H9 (cell line): ENCODE data around the gene IBA57. TPM values are rescaled to one million over a fixed set of nuclear protein-coding genes. Genes with fewer than 3 reads are reported as not detected.

Experiments used
- DNase-seq: peaks from one replicate; pipeline ENCODE4 v3.0.0-alpha.2; 2017
- H2AFZ ChIP-seq: one replicate; pipeline ENCODE4 v1.6.1; 2013; ENCODE audit warnings: mild to moderate bottlenecking, low read length, control low read depth, moderate library complexity
- H2AK5ac ChIP-seq: 2 replicates; pipeline ENCODE4 v1.6.1; 2013; ENCODE audit warnings: low read length, control low read depth, mixed read lengths; ENCODE audit not compliant: insufficient read length
- H2BK120ac ChIP-seq: one replicate; pipeline ENCODE4 v1.6.1; 2013; ENCODE audit warnings: low read depth, mild to moderate bottlenecking, low read length, control low read depth, inconsistent platforms; ENCODE audit not compliant: poor library complexity, severe bottlenecking
- H2BK12ac ChIP-seq: 2 replicates; pipeline ENCODE4 v1.6.1; 2013; ENCODE audit warnings: low read length, control low read depth, mixed read lengths, low read depth; ENCODE audit not compliant: insufficient read length
- H2BK15ac ChIP-seq: 2 replicates; pipeline ENCODE4 v1.6.1; 2013; ENCODE audit warnings: low read depth, low read length, control low read depth
- H2BK20ac ChIP-seq: one replicate; pipeline ENCODE4 v1.6.1; 2013; ENCODE audit warnings: low read depth, mild to moderate bottlenecking, low read length, control low read depth, inconsistent platforms; ENCODE audit not compliant: poor library complexity, severe bottlenecking
- H2BK5ac ChIP-seq: 2 replicates; pipeline ENCODE4 v1.6.1; 2013; ENCODE audit warnings: low read length, control low read depth, mixed read lengths; ENCODE audit not compliant: insufficient read length
- H3K14ac ChIP-seq: 2 replicates; pipeline ENCODE4 v1.6.1; 2013; ENCODE audit warnings: low read length, control low read depth; ENCODE audit not compliant: insufficient read depth
- H3K18ac ChIP-seq: 2 replicates; pipeline ENCODE4 v1.6.1; 2013; ENCODE audit warnings: low read depth, mild to moderate bottlenecking, mixed read lengths, low read length, control low read depth; ENCODE audit not compliant: insufficient read length
- H3K23ac ChIP-seq: 2 replicates; pipeline ENCODE4 v1.6.1; 2013; ENCODE audit warnings: low read length, control low read depth, mixed read lengths, low read depth; ENCODE audit not compliant: insufficient read length
- H3K23me2 ChIP-seq: 2 replicates; pipeline ENCODE4 v1.6.1; 2013; ENCODE audit warnings: low read depth, mild to moderate bottlenecking, mixed read lengths, low read length, control low read depth; ENCODE audit not compliant: insufficient read length, poor library complexity, severe bottlenecking
- H3K27ac ChIP-seq: 2 replicates; pipeline ENCODE4 v1.5.1; 2013; ENCODE audit warnings: low read length, control low read depth, mixed read lengths, low read depth; ENCODE audit not compliant: insufficient read length
- H3K27me3 ChIP-seq: 2 replicates; pipeline ENCODE4 v1.6.1; 2013; ENCODE audit warnings: low read length, control low read depth, inconsistent platforms; ENCODE audit not compliant: insufficient read depth
- H3K4ac ChIP-seq: 2 replicates; pipeline ENCODE4 v1.6.1; 2013; ENCODE audit warnings: low read depth, mild to moderate bottlenecking, control low read depth, inconsistent platforms, low read length, moderate library complexity
- H3K4me1 ChIP-seq: 2 replicates; pipeline ENCODE4 v1.6.1; 2013; ENCODE audit warnings: low read length, control low read depth, inconsistent platforms; ENCODE audit not compliant: insufficient read depth
- H3K4me2 ChIP-seq: 2 replicates; pipeline ENCODE4 v1.6.1; 2013; ENCODE audit warnings: low read length, control low read depth, mixed read lengths; ENCODE audit not compliant: insufficient read length, insufficient read depth
- H3K56ac ChIP-seq: 2 replicates; pipeline ENCODE4 v1.6.1; 2013; ENCODE audit warnings: low read depth, mild to moderate bottlenecking, mixed read lengths, low read length, control low read depth; ENCODE audit not compliant: insufficient read length
- H3K79me1 ChIP-seq: 2 replicates; pipeline ENCODE4 v1.6.1; 2013; ENCODE audit warnings: low read depth, mild to moderate bottlenecking, moderate library complexity, low read length, control low read depth, inconsistent platforms; ENCODE audit not compliant: insufficient read depth, poor library complexity, severe bottlenecking
- H3K79me2 ChIP-seq: 2 replicates; pipeline ENCODE4 v1.6.1; 2013; ENCODE audit warnings: low read length, control low read depth, inconsistent platforms; ENCODE audit not compliant: insufficient read depth
- H3K9ac ChIP-seq: 2 replicates; pipeline ENCODE4 v1.6.1; 2013; ENCODE audit warnings: low read length, control low read depth, mixed read lengths; ENCODE audit not compliant: insufficient read length; ENCODE audit errors: extremely low read depth
- H3K9me3 ChIP-seq: one replicate; pipeline ENCODE4 v1.6.1; 2013; ENCODE audit warnings: low read depth, low read length, inconsistent platforms; ENCODE audit not compliant: control insufficient read depth
- H3T11ph ChIP-seq: one replicate; pipeline ENCODE4 v1.6.1; 2013; ENCODE audit warnings: mild to moderate bottlenecking, low read length, control low read depth, inconsistent platforms
- H4K20me1 ChIP-seq: one replicate; pipeline ENCODE4 v1.6.1; 2013; ENCODE audit not compliant: control insufficient read depth, insufficient read length, insufficient read depth
- H4K5ac ChIP-seq: 2 replicates; pipeline ENCODE4 v1.6.1; 2013; ENCODE audit warnings: low read depth, mild to moderate bottlenecking, mixed read lengths, low read length, control low read depth; ENCODE audit not compliant: insufficient read length
- H4K8ac ChIP-seq: replicated peaks from 2 replicates; pipeline ENCODE4 v1.6.1; 2013; ENCODE audit warnings: low read length, control low read depth, mixed read lengths, low read depth; ENCODE audit not compliant: insufficient read length
- H4K91ac ChIP-seq: 2 replicates; pipeline ENCODE4 v1.6.1; 2013; ENCODE audit warnings: low read depth, mild to moderate bottlenecking, moderate library complexity, mixed read lengths, low read length, control low read depth; ENCODE audit not compliant: insufficient read length
- H3K27ac Mint-ChIP-seq, 3 experiments: 2 replicates in 2 of 3; 3 replicates in 1 of 3; pipeline ENCODE4 v1.8.0; 2020 to 2021; ENCODE audit warnings: mixed read lengths in 3 of 3, mild to moderate bottlenecking in 1 of 3, moderate library complexity in 1 of 3
- H3K27me3 Mint-ChIP-seq: 2 replicates; pipeline ENCODE4 v1.8.0; 2021; ENCODE audit warnings: low read depth, mild to moderate bottlenecking, moderate library complexity, mixed read lengths
- H3K36me3 Mint-ChIP-seq, 3 experiments: 2 replicates in 2 of 3; 3 replicates in 1 of 3; pipeline ENCODE4 v1.8.0; 2020 to 2021; ENCODE audit warnings: low read depth in 3 of 3, mixed read lengths in 3 of 3; ENCODE audit not compliant: insufficient read depth in 1 of 3
- H3K4me1 Mint-ChIP-seq, 2 experiments: 2 replicates each; pipeline ENCODE4 v1.8.0; 2020; ENCODE audit warnings: mixed read lengths in 2 of 2
- H3K4me3 Mint-ChIP-seq, 2 experiments: 2 replicates in 1 of 2; 3 replicates in 1 of 2; pipeline ENCODE4 v1.8.0; 2020 to 2021; ENCODE audit warnings: mild to moderate bottlenecking in 2 of 2, mixed read lengths in 2 of 2, moderate library complexity in 1 of 2
- H3K9me3 Mint-ChIP-seq, 2 experiments: 2 replicates in 1 of 2; 3 replicates in 1 of 2; pipeline ENCODE4 v1.8.0; 2020; ENCODE audit warnings: mild to moderate bottlenecking in 2 of 2, mixed read lengths in 2 of 2, moderate library complexity in 1 of 2
- WGBS: extraction: QIAGEN DNeasy Blood & Tissue Kit; methylation state at CpG from one replicate; pipeline ENCODE4 v1.1.7; 2013; ENCODE audit warnings: missing lambda C conversion rate, low lambda C conversion rate, mixed read lengths; ENCODE audit not compliant: insufficient read length; ENCODE audit errors: extremely low coverage; 5-methylcytosine and 5-hydroxymethylcytosine counted together
- total RNA-seq: library from RNA; stranded (reverse); gene quantifications from 2 replicates; pipeline ENCODE4 v1.2.1, GENCODE V29; 2021
- TF ChIP-seq, protein P1 (sequence below): fragments of 200-600 bp; sonication (generic); conservative IDR thresholded peaks from 3 replicates; pipeline ENCODE4 v1.8.0; 2021; ENCODE audit warnings: antibody characterized with exemption, mild to moderate bottlenecking

The IBA57 gene
- total RNA-seq, 1 experiment from 2014 or later = 12.6 TPM

DNA sequence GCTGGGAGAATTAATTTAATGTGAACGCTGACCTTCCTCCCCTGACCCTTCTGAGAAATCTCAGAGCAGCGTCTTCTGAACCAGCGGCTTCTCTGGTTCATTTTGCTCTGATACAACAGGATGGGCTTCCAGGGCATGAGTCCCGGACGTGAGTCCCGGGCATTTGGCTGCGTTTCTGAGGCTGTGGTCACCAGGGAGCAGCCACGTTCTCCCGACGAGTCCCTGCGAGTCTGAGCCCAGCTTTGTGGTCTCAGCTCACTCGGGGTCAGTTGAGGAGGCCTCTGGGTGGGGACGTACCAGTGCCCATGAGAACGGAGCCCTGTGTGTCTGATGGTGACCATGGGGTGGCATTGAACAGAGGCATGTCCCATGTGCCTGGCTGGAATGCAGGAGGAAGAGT, 24.6 kb downstream of the IBA57 start:
- H3K4ac ChIP-seq = no peak overlapping the region
- no peak overlapping the region for H3K27ac ChIP-seq
- H4K20me1 ChIP-seq = no peaks in the 10 kb centered on the region
- no peak overlapping the region for H4K8ac ChIP-seq
- no peak overlapping the region for H4K91ac ChIP-seq
- H3K9me3 Mint-ChIP-seq = no peaks in the 10 kb centered on the region
- no peak overlapping the region for H2AFZ ChIP-seq
- no peak overlapping the region for H4K5ac ChIP-seq
- H3K18ac ChIP-seq = no peak overlapping the region
- no peaks in the 10 kb centered on the region for H3K79me1 ChIP-seq
- H3K14ac ChIP-seq = no peak overlapping the region
- H2BK5ac ChIP-seq = no peak overlapping the region
- H2BK20ac ChIP-seq = no peak overlapping the region
- no peak overlapping the region for H2BK120ac ChIP-seq
- H3K9me3 ChIP-seq = no peaks in the 10 kb centered on the region
- no peak overlapping the region for H3K23ac ChIP-seq
- no peaks in the 10 kb centered on the region for H3K4me1 ChIP-seq
- no peak overlapping the region for H2AK5ac ChIP-seq
- no peak overlapping the region for H3K27ac Mint-ChIP-seq
- H3K36me3 Mint-ChIP-seq = no peaks in the 10 kb centered on the region; a peak in 1 of 7 replicates
- H3K4me1 Mint-ChIP-seq = no peaks in the 10 kb centered on the region
- no peaks in the 10 kb centered on the region for H3K23me2 ChIP-seq
- peaks cover 7% of the 10 kb centered on the region for H3K27me3 Mint-ChIP-seq
- no peak for DNase-seq
- no peak overlapping the region for H3K56ac ChIP-seq
- no peak overlapping the region for H2BK15ac ChIP-seq
- TF ChIP-seq, protein P1, sequence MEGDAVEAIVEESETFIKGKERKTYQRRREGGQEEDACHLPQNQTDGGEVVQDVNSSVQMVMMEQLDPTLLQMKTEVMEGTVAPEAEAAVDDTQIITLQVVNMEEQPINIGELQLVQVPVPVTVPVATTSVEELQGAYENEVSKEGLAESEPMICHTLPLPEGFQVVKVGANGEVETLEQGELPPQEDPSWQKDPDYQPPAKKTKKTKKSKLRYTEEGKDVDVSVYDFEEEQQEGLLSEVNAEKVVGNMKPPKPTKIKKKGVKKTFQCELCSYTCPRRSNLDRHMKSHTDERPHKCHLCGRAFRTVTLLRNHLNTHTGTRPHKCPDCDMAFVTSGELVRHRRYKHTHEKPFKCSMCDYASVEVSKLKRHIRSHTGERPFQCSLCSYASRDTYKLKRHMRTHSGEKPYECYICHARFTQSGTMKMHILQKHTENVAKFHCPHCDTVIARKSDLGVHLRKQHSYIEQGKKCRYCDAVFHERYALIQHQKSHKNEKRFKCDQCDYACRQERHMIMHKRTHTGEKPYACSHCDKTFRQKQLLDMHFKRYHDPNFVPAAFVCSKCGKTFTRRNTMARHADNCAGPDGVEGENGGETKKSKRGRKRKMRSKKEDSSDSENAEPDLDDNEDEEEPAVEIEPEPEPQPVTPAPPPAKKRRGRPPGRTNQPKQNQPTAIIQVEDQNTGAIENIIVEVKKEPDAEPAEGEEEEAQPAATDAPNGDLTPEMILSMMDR = no peak
- WGBS = no CpG with 5 or more reads among the region's 14 CpGs
- H3K4me2 ChIP-seq = no peak overlapping the region
- no peak overlapping the region for H3T11ph ChIP-seq
- H3K79me2 ChIP-seq = no peaks in the 10 kb centered on the region
- H3K4me3 Mint-ChIP-seq = no peak overlapping the region
- H2BK12ac ChIP-seq = no peak overlapping the region
- no peaks in the 10 kb centered on the region for H3K27me3 ChIP-seq
- no peak overlapping the region for H3K9ac ChIP-seq
